ENCODE data around the gene ACSF3.
A peak's percentile ranks its signal among the peaks of the same experiment; 100 is the strongest.

GRCh38 chr16:89078172-89078571 is 15.5 kb upstream of the ACSF3 start:
- TF ChIP-seq, protein P1, sequence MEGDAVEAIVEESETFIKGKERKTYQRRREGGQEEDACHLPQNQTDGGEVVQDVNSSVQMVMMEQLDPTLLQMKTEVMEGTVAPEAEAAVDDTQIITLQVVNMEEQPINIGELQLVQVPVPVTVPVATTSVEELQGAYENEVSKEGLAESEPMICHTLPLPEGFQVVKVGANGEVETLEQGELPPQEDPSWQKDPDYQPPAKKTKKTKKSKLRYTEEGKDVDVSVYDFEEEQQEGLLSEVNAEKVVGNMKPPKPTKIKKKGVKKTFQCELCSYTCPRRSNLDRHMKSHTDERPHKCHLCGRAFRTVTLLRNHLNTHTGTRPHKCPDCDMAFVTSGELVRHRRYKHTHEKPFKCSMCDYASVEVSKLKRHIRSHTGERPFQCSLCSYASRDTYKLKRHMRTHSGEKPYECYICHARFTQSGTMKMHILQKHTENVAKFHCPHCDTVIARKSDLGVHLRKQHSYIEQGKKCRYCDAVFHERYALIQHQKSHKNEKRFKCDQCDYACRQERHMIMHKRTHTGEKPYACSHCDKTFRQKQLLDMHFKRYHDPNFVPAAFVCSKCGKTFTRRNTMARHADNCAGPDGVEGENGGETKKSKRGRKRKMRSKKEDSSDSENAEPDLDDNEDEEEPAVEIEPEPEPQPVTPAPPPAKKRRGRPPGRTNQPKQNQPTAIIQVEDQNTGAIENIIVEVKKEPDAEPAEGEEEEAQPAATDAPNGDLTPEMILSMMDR (conservative IDR thresholded peaks at IDR 0.05): no peak
- TF ChIP-seq EZH2 (IDR thresholded peaks at IDR 0.05; ENCODE audit: low read depth): peak; percentile 37; the same call in 1 of the 2 replicates

All from PC-9 (cell line).